Fibroblast of peridontal ligament (primary cell): Measurements from ENCODE around the gene SCAF8.

Experiments
- DNase-seq: peaks from one replicate; pipeline ENCODE4 v3.0.0-alpha.2; 2010; ENCODE audit errors: extremely low read depth

The SCAF8 gene

GRCh38 chr6:154830771-154831170 is 97.6 kb downstream of the SCAF8 start:
- no peak for DNase-seq

- DNase-seq = no peak
Measured at GRCh38 chr6:154835307-154835706, 102.1 kb downstream of the SCAF8 start.

- DNase-seq = no peak
Measured at GRCh38 chr6:154839546-154839945, 106.3 kb downstream of the SCAF8 start.

GRCh38 chr6:154840363-154840762 is 107.1 kb downstream of the SCAF8 start:
- DNase-seq = no peak

GRCh38 chr6:154841109-154841508 is 107.9 kb downstream of the SCAF8 start:
- no peak for DNase-seq

GRCh38 chr6:154842833-154843232 is 109.6 kb downstream of the SCAF8 start:
- no peak for DNase-seq

GRCh38 chr6:154847318-154847717 is 114.1 kb downstream of the SCAF8 start:
- DNase-seq = peak; percentile 39

GRCh38 chr6:154848580-154848979 is 115.4 kb downstream of the SCAF8 start:
- DNase-seq = no peak

GRCh38 chr6:154849475-154849874 is 116.3 kb downstream of the SCAF8 start:
- no peak for DNase-seq

- no peak for DNase-seq
Measured at GRCh38 chr6:154852687-154853086, 119.5 kb downstream of the SCAF8 start.

GRCh38 chr6:154857529-154857928 is 124.3 kb downstream of the SCAF8 start:
- no peak for DNase-seq

GRCh38 chr6:154861825-154862224 is 128.6 kb downstream of the SCAF8 start:
- no peak for DNase-seq

- DNase-seq = no peak
Measured at GRCh38 chr6:154862536-154862935, 129.3 kb downstream of the SCAF8 start.

GRCh38 chr6:154864066-154864430 is 130.8 kb downstream of the SCAF8 start:
- DNase-seq = no peak

- DNase-seq = no peak
Measured at GRCh38 chr6:154865291-154865690, 132.1 kb downstream of the SCAF8 start.

GRCh38 chr6:154868143-154868594 is 135.0 kb downstream of the SCAF8 start:
- peak; percentile 83 for DNase-seq

- DNase-seq = no peak
Measured at GRCh38 chr6:154872542-154873114, 139.4 kb downstream of the SCAF8 start.

- no peak for DNase-seq
Measured at GRCh38 chr6:154873546-154873945, 140.3 kb downstream of the SCAF8 start.

- DNase-seq = peak; percentile 32
Measured at GRCh38 chr6:154874773-154875592, 141.8 kb downstream of the SCAF8 start.

- no peak for DNase-seq
Measured at GRCh38 chr6:154876486-154877280, 143.5 kb downstream of the SCAF8 start.

GRCh38 chr6:154878871-154879491 is 145.8 kb downstream of the SCAF8 start:
- peak; percentile 17 for DNase-seq

- peak; percentile 8 for DNase-seq
Measured at GRCh38 chr6:154882107-154882506, 148.9 kb downstream of the SCAF8 start.
